Tibial nerve (tissue), 3 donors: ENCODE results near the gene FAM193B.

Experiments
- POLR2A ChIP-seq, 2 donors: fragments of 450-650 bp; IDR thresholded peaks; one replicate each; pipeline ENCODE4 v1.6.1; 2017; ENCODE audit warnings: antibody characterized with exemption in 2 of 2, mild to moderate bottlenecking in 2 of 2, moderate library complexity in 2 of 2
- TF ChIP-seq, protein P1 (sequence below), 5 experiments: fragments of 200-600 bp in 3 of 5; fragments of 450-650 bp in 2 of 5; sonication (generic) in 3 of 5; IDR thresholded peaks; one replicate each; pipeline ENCODE4 v1.5.1; 2016 to 2019; ENCODE audit warnings: antibody characterized with exemption in 5 of 5, mild to moderate bottlenecking in 3 of 5, moderate library complexity in 2 of 5

DNA sequence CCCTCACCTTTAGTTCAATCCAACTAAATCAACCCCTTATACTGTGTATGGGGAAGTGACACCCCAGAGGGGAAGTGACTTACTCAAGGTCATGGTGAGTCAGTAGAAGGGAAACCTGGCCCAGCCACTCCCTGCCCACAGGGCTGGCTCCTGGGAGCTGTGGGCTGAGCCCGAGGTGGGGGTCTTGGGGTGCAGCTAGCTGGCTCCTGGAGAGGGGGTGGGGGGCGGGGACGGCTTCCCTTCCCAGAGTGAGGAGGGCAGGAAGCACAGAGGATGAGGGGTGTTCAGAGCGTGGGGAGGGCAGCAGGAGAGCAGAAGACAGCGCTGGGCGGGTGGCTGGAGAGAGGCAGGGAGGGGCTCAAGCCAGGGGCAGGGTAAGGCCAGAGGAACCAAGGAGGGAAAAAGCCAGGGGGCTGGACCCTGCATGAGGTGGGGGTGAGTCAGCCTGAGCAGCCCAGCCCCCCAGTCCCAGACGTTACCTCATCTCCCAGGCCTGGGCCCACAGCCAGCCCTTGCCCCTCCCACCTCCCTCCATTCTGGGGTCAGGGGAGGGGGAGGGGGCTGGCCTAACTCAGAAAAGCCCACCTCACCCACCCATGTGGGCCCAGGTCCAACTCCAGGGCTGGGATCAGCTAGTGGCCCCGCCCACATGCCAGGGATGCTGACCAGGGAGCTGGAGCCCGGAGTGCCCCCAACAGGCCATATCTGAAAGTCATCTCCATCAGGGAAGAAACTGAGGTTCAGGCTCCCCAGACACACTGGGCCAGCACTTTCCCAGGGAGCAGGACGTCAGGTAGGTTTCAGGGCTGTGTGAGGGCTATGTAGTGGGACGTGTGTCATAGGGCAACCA is 59.8 kb downstream of the FAM193B start:
- no peak for TF ChIP-seq POLR2A (IDR thresholded peaks at IDR 0.05)
- TF ChIP-seq, protein P1, sequence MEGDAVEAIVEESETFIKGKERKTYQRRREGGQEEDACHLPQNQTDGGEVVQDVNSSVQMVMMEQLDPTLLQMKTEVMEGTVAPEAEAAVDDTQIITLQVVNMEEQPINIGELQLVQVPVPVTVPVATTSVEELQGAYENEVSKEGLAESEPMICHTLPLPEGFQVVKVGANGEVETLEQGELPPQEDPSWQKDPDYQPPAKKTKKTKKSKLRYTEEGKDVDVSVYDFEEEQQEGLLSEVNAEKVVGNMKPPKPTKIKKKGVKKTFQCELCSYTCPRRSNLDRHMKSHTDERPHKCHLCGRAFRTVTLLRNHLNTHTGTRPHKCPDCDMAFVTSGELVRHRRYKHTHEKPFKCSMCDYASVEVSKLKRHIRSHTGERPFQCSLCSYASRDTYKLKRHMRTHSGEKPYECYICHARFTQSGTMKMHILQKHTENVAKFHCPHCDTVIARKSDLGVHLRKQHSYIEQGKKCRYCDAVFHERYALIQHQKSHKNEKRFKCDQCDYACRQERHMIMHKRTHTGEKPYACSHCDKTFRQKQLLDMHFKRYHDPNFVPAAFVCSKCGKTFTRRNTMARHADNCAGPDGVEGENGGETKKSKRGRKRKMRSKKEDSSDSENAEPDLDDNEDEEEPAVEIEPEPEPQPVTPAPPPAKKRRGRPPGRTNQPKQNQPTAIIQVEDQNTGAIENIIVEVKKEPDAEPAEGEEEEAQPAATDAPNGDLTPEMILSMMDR (IDR thresholded peaks at IDR 0.05) = peak in 4 of 5 experiments; percentile 21 to 34 (median 28)
